ENCODE measurements around the gene CDH4. TPM values are rescaled to one million over a fixed set of nuclear protein-coding genes. Genes with fewer than 3 reads are reported as not detected.

Gene CDH4
- total RNA-seq, 1 donor from 2014 or later: 0.23 TPM

DNA sequence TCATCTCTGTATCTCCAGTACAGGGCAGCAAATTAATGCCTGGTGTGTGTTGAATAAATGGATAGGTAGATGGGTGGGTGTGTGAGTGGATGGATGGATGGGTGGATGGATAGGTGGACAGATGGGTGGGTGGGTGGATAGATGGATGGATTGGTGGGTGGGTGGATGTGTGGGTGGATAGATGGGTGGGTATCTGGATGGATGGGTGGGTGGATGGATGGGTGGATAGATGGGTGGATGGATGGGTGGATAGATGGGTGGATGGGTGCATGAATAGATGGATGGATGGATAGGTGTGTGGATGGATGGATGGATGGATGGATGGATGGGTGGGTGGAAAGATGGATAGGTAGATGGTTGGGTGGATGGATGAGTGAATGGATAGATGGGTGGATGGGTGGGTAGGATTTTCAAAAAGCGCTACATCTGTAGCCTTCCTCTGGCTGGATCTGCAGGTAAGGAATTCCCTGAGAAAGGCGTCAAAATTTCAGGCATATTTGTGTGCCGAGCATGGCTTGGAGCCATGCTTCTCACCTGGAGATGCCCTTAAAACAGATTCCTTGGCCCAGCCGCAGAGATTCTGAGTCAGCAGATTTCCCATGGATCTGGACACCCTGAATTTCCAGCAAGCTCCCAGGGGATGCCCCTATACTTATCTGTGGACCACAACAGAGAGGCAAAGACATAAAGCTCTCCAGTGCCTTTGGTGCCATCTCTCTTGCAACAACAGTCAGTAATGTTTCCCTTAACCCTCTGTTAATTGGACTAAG lies 177.6 kb downstream of the CDH4 start:
- Mint-ChIP-seq H3K9me3 (ENCODE audit: unreplicated experiment) (no peaks in the 10 kb centered on the region), H3K27me3 (ENCODE audit: unreplicated experiment) (peaks cover 5% of the 10 kb centered on the region), H3K27ac (ENCODE audit: unreplicated experiment) (no peak overlapping the region), H3K4me1 (ENCODE audit: unreplicated experiment) (peaks cover 7% of the 10 kb centered on the region), H3K36me3 (ENCODE audit: low read depth, unreplicated experiment) (no peaks in the 10 kb centered on the region), H3K4me3 (ENCODE audit: unreplicated experiment) (no peak overlapping the region)
- TF ChIP-seq, protein P1, sequence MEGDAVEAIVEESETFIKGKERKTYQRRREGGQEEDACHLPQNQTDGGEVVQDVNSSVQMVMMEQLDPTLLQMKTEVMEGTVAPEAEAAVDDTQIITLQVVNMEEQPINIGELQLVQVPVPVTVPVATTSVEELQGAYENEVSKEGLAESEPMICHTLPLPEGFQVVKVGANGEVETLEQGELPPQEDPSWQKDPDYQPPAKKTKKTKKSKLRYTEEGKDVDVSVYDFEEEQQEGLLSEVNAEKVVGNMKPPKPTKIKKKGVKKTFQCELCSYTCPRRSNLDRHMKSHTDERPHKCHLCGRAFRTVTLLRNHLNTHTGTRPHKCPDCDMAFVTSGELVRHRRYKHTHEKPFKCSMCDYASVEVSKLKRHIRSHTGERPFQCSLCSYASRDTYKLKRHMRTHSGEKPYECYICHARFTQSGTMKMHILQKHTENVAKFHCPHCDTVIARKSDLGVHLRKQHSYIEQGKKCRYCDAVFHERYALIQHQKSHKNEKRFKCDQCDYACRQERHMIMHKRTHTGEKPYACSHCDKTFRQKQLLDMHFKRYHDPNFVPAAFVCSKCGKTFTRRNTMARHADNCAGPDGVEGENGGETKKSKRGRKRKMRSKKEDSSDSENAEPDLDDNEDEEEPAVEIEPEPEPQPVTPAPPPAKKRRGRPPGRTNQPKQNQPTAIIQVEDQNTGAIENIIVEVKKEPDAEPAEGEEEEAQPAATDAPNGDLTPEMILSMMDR (IDR thresholded peaks at IDR 0.05; ENCODE audit: unreplicated experiment): no peak
- no peak for DNase-seq (ENCODE audit: low spot score)

DNA sequence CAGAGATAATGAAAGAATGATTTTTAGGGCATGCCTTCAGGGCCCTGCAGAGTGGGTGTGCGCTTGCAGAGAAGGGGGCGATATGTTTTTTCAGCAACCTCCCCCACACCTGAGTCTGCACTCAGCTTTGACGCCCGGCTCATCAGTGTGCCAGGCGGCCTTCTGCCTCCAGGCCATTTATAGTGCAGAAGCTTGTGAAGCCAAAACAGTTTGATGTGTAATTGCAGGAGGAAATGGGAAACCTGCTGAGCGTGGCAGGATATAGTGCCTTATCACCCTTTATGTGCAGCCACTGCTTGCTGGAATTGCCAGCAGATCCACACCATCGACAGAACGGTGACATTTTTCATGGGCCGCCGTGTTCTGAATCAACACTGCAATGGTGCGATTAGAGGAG lies 178.2 kb downstream of the CDH4 start:
- no peak overlapping the region for H3K4me3 Mint-ChIP-seq (ENCODE audit: unreplicated experiment)
- no peaks in the 10 kb centered on the region for H3K9me3 Mint-ChIP-seq (ENCODE audit: unreplicated experiment)
- TF ChIP-seq, protein P1 (IDR thresholded peaks at IDR 0.05; ENCODE audit: unreplicated experiment): no peak
- H3K4me1 Mint-ChIP-seq (ENCODE audit: unreplicated experiment): peaks cover 7% of the 10 kb centered on the region
- H3K27ac Mint-ChIP-seq (ENCODE audit: unreplicated experiment): no peak overlapping the region
- no peak for DNase-seq (ENCODE audit: low spot score)
- peaks cover 5% of the 10 kb centered on the region for H3K27me3 Mint-ChIP-seq (ENCODE audit: unreplicated experiment)
- H3K36me3 Mint-ChIP-seq (ENCODE audit: low read depth, unreplicated experiment): no peaks in the 10 kb centered on the region

DNA sequence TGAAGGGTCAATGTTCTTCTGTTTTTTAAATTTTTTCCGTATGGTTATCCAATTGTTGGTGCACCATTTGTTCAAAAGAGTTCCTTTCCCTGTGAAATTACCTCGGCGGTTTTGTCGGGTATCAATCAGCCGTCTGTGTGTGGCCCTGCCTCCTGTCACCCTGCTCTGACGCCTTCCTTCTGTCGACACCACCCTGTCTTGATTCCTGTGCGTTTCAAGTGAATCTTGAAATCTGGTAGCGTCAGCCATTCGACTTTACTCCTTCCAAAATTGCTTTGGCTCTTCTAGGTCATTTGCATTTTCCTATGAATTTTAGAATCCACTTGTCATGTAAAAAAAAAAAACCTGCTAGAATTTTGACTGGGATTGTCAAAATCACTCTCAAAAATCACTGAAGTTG lies 181.1 kb downstream of the CDH4 start:
- Mint-ChIP-seq H3K4me1 (ENCODE audit: unreplicated experiment) (peaks cover 18% of the 10 kb centered on the region), H3K4me3 (ENCODE audit: unreplicated experiment) (no peak overlapping the region), H3K27ac (ENCODE audit: unreplicated experiment) (no peak overlapping the region), H3K9me3 (ENCODE audit: unreplicated experiment) (no peaks in the 10 kb centered on the region), H3K36me3 (ENCODE audit: low read depth, unreplicated experiment) (no peaks in the 10 kb centered on the region), H3K27me3 (ENCODE audit: unreplicated experiment) (peaks cover 3% of the 10 kb centered on the region)
- TF ChIP-seq, protein P1 (IDR thresholded peaks at IDR 0.05; ENCODE audit: unreplicated experiment): no peak
- DNase-seq (ENCODE audit: low spot score): no peak

DNA sequence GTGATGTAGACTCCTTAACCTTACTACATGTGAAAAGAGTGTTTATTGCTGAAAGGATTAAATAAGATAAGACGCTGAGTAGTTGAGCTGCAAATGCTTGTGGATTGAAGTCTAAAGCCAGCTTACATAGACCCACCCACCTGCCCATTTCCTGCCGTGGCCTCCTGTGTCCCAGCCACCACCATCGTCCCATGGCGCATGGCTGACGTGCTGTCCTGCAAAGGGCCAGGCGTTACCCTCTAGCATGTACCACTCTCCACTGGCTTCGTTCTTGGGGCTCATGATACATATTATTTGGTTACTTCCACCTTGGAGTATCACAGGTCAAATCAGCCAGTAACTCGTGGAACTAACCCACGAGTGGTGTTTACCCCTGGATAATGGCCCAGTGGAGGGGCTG lies 181.8 kb downstream of the CDH4 start:
- Mint-ChIP-seq H3K4me3 (ENCODE audit: unreplicated experiment) (no peak overlapping the region), H3K27me3 (ENCODE audit: unreplicated experiment) (peaks cover 3% of the 10 kb centered on the region), H3K4me1 (ENCODE audit: unreplicated experiment) (peaks cover 18% of the 10 kb centered on the region), H3K9me3 (ENCODE audit: unreplicated experiment) (no peaks in the 10 kb centered on the region), H3K36me3 (ENCODE audit: low read depth, unreplicated experiment) (no peaks in the 10 kb centered on the region), H3K27ac (ENCODE audit: unreplicated experiment) (no peak overlapping the region)
- TF ChIP-seq, protein P1 (IDR thresholded peaks at IDR 0.05; ENCODE audit: unreplicated experiment): no peak
- DNase-seq (ENCODE audit: low spot score): no peak

DNA sequence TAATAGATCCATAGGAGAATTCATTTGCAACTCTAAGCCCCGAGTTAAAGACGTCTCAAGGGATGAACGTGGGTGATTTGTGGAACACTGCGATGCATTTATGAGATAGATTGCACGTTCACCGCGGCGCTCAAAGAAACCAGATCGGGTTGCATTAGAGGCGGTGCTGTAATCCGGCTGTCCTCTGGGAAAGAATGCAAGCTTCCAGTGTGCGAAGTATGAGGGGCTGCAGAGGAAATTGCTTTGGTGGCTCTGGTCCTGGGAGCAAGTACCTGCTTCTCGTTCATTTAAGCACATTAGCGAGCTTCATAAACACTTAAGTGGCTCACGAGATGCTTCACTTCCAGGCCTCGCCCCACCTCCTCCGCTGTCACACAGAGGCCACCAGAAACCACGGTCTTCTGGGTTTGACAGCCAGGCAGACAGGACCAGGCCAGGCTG lies 182.3 kb downstream of the CDH4 start:
- H3K4me3 Mint-ChIP-seq (ENCODE audit: unreplicated experiment): no peak overlapping the region
- no peak for DNase-seq (ENCODE audit: low spot score)
- TF ChIP-seq, protein P1 (IDR thresholded peaks at IDR 0.05; ENCODE audit: unreplicated experiment): no peak
- peaks cover 18% of the 10 kb centered on the region for H3K4me1 Mint-ChIP-seq (ENCODE audit: unreplicated experiment)
- no peak overlapping the region for H3K27ac Mint-ChIP-seq (ENCODE audit: unreplicated experiment)
- no peaks in the 10 kb centered on the region for H3K9me3 Mint-ChIP-seq (ENCODE audit: unreplicated experiment)
- H3K36me3 Mint-ChIP-seq (ENCODE audit: low read depth, unreplicated experiment): no peaks in the 10 kb centered on the region
- peaks cover 3% of the 10 kb centered on the region for H3K27me3 Mint-ChIP-seq (ENCODE audit: unreplicated experiment)

All from endothelial cell (in vitro differentiated cells).